Gastrocnemius medialis (tissue), 4 donors: ENCODE results near the gene RASSF5. TPM values are rescaled to one million over a fixed set of nuclear protein-coding genes. Genes with fewer than 3 reads are reported as not detected.

Experiments
- ATAC-seq, 2 donors: fragments of 150-250 bp; one replicate each; pipeline ENCODE4 v1.9.1; 2016
- DNase-seq, 2 donors: peaks; one replicate each; pipeline ENCODE4 v3.0.0-alpha.2; 2019
- H3K27ac ChIP-seq, 4 donors: fragments of 200-600 bp; sonication (generic); 1 replicate in 1 of 4; 2 replicates in 3 of 4; pipeline ENCODE4 v1.5.1; 2016 to 2018; ENCODE audit warnings: mild to moderate bottlenecking in 2 of 4, moderate library complexity in 1 of 4
- H3K27me3 ChIP-seq, 3 donors: fragments of 200-600 bp; sonication (generic) in 2 of 3; 1 replicate in 1 of 3; 2 replicates in 2 of 3; pipeline versions ENCODE4 v1.5.1 to v1.6.0; 2016 to 2019; ENCODE audit warnings: mild to moderate bottlenecking in 1 of 3, moderate library complexity in 1 of 3
- H3K36me3 ChIP-seq, 2 donors: fragments of 200-600 bp; sonication (generic) in 1 of 2; one replicate each; pipeline ENCODE4 v1.5.1; 2017 to 2018
- H3K4me1 ChIP-seq, 2 donors: fragments of 200-600 bp; sonication (generic) in 1 of 2; one replicate each; pipeline ENCODE4 v1.5.1; 2016 to 2017; ENCODE audit warnings: mild to moderate bottlenecking in 2 of 2
- H3K4me3 ChIP-seq, 4 donors: fragments of 200-600 bp; sonication (generic) in 3 of 4; 1 replicate in 1 of 4; 2 replicates in 3 of 4; pipeline ENCODE4 v1.5.1; 2016 to 2019; ENCODE audit warnings: mild to moderate bottlenecking in 2 of 4
- H3K9me3 ChIP-seq, 3 donors: fragments of 200-600 bp; sonication (generic) in 2 of 3; 1 replicate in 1 of 3; 2 replicates in 2 of 3; pipeline ENCODE4 v1.5.1; 2016 to 2019
- POLR2A ChIP-seq, 2 donors: fragments of 450-650 bp; IDR thresholded peaks; one replicate each; pipeline ENCODE4 v1.6.1; 2017; ENCODE audit warnings: antibody characterized with exemption in 2 of 2, mild to moderate bottlenecking in 2 of 2, moderate library complexity in 2 of 2
- in situ Hi-C, 4 donors: fragments of 200-750 bp; cut with MboI; loops; one replicate each; pipeline versions ENCODE4 v1.15.0 to v1.8.0; 2017; ENCODE audit warnings: low sequenced_read_pairs in 4 of 4
- intact Hi-C: fragments of 100-400 bp; cut with DNase I; formaldehyde crosslinking; loops from one replicate; pipeline ENCODE4 v1.15.1; 2023; ENCODE audit warnings: low total_unique reads
- total RNA-seq, 4 donors: library from RNA; depleted of rRNA; stranded (reverse); fragments of >200 nt; gene quantifications; one replicate each; pipeline versions ENCODE4 v1.1.0 to v1.2.3, GENCODE V29; 2016
- TF ChIP-seq, protein P1 (sequence below), 5 experiments: fragments of 450-650 bp in 3 of 5; fragments of 200-600 bp in 2 of 5; sonication (generic) in 2 of 5; IDR thresholded peaks in 4 of 5; conservative IDR thresholded peaks in 1 of 5; 1 replicate in 4 of 5; 2 replicates in 1 of 5; pipeline ENCODE4 v1.5.1; 2016 to 2019; ENCODE audit warnings: antibody characterized with exemption in 5 of 5, mild to moderate bottlenecking in 3 of 5, moderate library complexity in 3 of 5

RASSF5 gene
- total RNA-seq, 4 donors from 2014 or later = 5.9 to 15.9 (median 9.4) TPM

DNA sequence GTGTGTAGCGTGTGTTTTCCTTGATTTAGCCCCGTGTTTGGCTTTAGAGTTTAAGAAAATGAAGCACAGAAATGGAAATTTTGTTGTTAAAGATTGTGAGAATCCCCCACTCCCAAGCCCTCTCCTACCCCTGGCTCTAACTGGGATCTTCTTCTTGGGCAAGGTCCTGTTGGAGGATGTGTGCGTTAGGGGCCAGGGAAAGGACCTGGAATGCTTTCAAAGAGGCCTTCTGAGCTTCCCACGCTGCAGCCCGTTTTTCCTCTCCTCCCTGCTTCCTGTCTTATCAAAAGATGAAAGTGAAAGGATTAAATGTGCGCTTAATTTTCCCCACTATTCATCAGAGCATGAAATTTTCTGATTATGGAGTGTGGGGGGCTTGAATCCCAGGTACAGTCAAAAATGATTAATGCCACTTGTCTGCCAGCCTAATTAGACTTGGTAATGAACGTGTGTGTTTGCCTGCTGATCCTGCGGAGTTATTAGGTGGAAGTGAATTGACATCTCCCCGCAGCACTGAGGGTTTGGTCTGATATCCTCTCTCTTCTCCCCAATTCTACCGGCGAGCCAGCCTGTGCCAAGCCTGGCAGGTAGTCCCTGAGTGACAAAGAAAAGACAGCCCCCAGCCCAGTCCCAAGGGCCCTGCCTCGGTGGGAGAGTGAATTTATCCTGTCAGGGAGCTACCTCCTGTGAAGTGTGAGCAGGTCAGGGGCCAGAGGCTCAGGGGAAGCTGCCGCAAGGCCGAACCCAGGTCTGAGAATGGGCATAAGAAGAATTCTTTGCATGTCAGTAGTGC lies 4.9 kb downstream of the RASSF5 start:
- H3K4me3 ChIP-seq = no peak overlapping the region
- peaks cover 7 to 12% of the 10 kb centered on the region in 2 donors for H3K4me1 ChIP-seq
- no peak overlapping the region for H3K27ac ChIP-seq
- intact Hi-C loops = loop anchor here (5.0 kb wide), 1 partner anchor 790 kb away; no protein-coding TSS in a partner anchor
- no peaks in the 10 kb centered on the region for H3K9me3 ChIP-seq
- TF ChIP-seq, protein P1, sequence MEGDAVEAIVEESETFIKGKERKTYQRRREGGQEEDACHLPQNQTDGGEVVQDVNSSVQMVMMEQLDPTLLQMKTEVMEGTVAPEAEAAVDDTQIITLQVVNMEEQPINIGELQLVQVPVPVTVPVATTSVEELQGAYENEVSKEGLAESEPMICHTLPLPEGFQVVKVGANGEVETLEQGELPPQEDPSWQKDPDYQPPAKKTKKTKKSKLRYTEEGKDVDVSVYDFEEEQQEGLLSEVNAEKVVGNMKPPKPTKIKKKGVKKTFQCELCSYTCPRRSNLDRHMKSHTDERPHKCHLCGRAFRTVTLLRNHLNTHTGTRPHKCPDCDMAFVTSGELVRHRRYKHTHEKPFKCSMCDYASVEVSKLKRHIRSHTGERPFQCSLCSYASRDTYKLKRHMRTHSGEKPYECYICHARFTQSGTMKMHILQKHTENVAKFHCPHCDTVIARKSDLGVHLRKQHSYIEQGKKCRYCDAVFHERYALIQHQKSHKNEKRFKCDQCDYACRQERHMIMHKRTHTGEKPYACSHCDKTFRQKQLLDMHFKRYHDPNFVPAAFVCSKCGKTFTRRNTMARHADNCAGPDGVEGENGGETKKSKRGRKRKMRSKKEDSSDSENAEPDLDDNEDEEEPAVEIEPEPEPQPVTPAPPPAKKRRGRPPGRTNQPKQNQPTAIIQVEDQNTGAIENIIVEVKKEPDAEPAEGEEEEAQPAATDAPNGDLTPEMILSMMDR (IDR thresholded peaks at IDR 0.05 in 4 of 5, conservative IDR thresholded peaks at IDR 0.05 in 1 of 5) = no peak
- TF ChIP-seq POLR2A (IDR thresholded peaks at IDR 0.05) = no peak
- DNase-seq = no peak
- ATAC-seq = no peak
- peaks cover 9 to 16% (median 10%) of the 10 kb centered on the region in 3 donors for H3K27me3 ChIP-seq
- in situ Hi-C loops = no loop called here
- H3K36me3 ChIP-seq = no peaks in the 10 kb centered on the region

DNA sequence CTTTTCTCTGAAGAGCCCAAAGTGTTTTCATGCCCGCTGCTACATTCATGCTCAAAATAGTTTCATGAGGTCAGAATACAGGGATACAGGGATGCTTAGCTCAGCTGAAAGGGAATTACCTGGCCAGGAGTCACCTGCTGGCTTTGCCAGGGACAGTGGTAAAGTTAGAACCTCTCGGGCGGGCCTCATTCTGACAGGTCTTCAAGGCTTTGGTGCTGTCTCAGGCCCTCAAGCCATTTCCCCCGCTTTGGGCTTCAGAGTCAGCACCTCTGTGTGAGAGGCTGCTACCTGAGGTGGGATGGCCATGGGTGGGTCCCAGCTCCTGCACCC lies 5.5 kb downstream of the RASSF5 start:
- intact Hi-C loops (loop anchor here (5.0 kb wide), 1 partner anchor 791 kb away; no protein-coding TSS in a partner anchor), in situ Hi-C loops (no loop called here)
- Histone ChIP-seq H3K27ac (no peak overlapping the region), H3K4me1 (peaks cover 6 to 9% of the 10 kb centered on the region in 2 donors), H3K9me3 (no peaks in the 10 kb centered on the region), H3K36me3 (no peaks in the 10 kb centered on the region), H3K27me3 (peaks cover 5 to 14% (median 8%) of the 10 kb centered on the region in 3 donors), H3K4me3 (no peak overlapping the region)
- DNase-seq = no peak
- TF ChIP-seq, protein P1 (IDR thresholded peaks at IDR 0.05 in 4 of 5, conservative IDR thresholded peaks at IDR 0.05 in 1 of 5) = no peak
- no peak for TF ChIP-seq POLR2A (IDR thresholded peaks at IDR 0.05)
- no peak for ATAC-seq

DNA sequence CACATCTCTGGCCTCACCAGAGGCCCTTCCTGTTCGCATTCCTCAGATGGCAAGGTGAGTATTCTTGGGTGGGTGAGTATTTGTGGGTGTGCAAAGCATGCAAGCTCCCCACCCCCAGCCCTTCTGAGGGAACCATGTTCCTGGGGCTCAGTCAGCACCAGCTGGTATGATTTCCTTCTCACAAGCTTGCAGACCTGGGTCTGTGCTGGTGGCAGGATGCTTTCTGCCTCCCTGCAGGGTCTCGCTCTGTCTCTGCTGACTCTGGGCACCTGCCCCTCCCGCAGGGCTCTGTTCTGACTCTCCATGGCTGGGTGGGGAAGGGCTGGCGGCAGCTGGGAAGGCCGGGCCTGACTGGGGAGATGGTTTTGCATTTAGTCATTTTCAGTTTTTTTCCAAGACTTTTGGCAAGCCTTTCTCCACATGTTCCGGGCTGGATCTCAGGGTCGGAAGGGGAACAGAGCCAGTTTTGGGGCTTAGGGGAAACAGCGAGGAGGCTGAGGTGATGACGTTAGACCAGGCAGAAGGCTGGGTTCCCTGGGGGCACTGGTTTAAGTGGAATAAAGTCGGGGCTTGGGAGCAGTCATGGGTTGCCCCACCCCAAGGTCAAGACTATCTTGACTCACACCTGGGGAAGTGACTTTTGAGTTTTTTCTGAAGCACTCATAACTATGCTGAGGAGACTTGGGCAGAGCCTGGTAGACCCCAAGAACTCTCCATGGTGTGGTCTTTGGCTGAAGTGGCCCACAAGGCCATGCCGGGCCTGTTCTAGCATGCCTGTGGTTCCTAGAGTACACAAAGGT lies 6.2 kb downstream of the RASSF5 start:
- ATAC-seq (peak; percentile 26 to 46), DNase-seq (peak in 1 of 2 donors; percentile 47)
- Histone ChIP-seq H3K36me3 (no peaks in the 10 kb centered on the region), H3K27me3 (peaks cover 0 to 9% (median 1%) of the 10 kb centered on the region in 3 donors), H3K9me3 (no peaks in the 10 kb centered on the region), H3K4me1 (peaks cover 0 to 2% of the 10 kb centered on the region in 2 donors), H3K27ac (no peak overlapping the region), H3K4me3 (no peak overlapping the region)
- TF ChIP-seq, protein P1 (IDR thresholded peaks at IDR 0.05 in 4 of 5, conservative IDR thresholded peaks at IDR 0.05 in 1 of 5) = no peak
- TF ChIP-seq POLR2A (IDR thresholded peaks at IDR 0.05) = no peak
- in situ Hi-C loops (no loop called here), intact Hi-C loops (loop anchor here (5.0 kb wide), 1 partner anchor 791 kb away; no protein-coding TSS in a partner anchor)

DNA sequence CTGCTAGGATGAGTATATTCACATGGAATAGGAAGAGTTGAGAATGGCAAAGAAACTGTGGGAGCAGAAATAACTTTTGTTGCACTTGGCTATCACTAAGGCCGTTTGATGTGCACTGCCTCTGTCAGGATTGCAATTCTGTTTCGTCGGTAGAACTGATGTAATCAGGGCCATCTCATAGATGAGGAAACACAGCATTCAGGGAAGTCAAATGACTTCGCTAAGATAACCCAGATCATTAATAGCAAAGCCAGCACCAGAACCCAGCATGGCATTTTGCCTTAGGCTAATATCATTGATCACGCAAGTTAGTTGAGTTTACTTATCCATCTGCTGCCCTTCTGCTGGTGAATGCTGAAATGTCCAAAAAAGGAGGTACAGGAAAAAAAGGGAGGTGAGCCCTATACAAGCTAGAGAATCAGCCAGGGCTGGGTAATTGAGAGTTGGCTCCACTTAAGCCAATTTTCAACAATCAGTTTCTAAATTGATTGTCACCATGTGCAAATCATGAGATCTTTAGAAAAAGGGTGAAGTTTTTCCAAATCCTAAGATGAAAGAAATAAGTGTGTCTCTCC lies 7.6 kb downstream of the RASSF5 start:
- H3K9me3 ChIP-seq = no peaks in the 10 kb centered on the region
- no peaks in the 10 kb centered on the region for H3K36me3 ChIP-seq
- DNase-seq (no peak), ATAC-seq (no peak)
- H3K27me3 ChIP-seq = no peaks in the 10 kb centered on the region
- TF ChIP-seq, protein P1 (IDR thresholded peaks at IDR 0.05 in 4 of 5, conservative IDR thresholded peaks at IDR 0.05 in 1 of 5) = no peak
- TF ChIP-seq POLR2A (IDR thresholded peaks at IDR 0.05) = no peak
- no peak overlapping the region for H3K27ac ChIP-seq
- intact Hi-C loops (loop anchor here (5.0 kb wide), 1 partner anchor 793 kb away; no protein-coding TSS in a partner anchor), in situ Hi-C loops (no loop called here)
- H3K4me3 ChIP-seq = no peak overlapping the region
- H3K4me1 ChIP-seq = no peaks in the 10 kb centered on the region
